Lung microvascular endothelial cell (primary cell): ENCODE results near the gene CKAP4. TPM values are rescaled to one million over a fixed set of nuclear protein-coding genes. Genes with fewer than 3 reads are reported as not detected.
A peak's percentile ranks its signal among the peaks of the same experiment; 100 is the strongest.

Experiments
- DNase-seq, 2 donors: peaks; one replicate each; pipeline versions ENCODE4 v3.0.0 to v3.0.0-alpha.2; 2010; ENCODE audit warnings: low read depth in 2 of 2
- total RNA-seq: library from RNA; depleted of rRNA; stranded (reverse); fragments of >200 nt; gene quantifications from 2 replicates; pipeline ENCODE4 v1.2.1, GENCODE V29; 2014

The CKAP4 gene
- total RNA-seq, 1 donor from 2014 or later, result 35.9 TPM

DNA sequence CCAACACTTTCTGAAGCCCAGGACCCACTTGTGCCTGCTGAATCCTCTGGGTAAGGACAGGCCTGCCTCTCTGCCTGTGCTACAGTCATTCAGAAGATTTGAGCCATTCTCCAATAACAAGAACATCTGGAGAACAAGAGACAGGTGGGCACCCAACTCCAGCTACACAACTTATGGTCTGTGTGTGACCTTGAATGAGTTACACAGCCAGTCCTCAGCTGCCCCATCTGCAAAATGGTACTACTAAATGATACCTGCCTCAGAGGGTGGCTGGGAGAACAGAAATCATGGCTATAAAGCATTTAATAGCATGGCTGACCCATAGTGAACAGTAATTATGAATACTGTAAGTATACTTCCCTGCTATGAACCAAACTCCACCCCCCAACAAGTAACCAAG is 4.2 kb downstream of the CKAP4 start:
- DNase-seq, result no peak

DNA sequence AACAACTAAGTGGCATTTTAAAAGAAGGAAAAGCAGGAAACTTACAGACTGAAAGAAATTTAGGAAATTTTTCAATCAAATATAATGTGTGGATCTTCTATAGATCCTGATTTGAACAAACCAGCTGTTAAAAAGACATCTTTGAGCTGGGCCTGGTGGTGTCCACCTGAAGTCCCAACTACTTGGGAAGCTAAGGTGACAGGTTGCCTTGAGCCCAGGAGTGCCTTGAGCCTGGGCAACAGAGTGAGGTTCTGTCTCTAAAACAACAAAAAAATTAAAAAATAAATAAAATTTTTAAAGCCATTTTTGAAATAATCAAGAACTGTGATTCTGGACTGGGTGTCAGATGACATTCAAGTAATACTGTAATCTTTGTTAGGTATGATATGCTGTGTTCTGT is 7.0 kb downstream of the CKAP4 start:
- no peak for DNase-seq

DNA sequence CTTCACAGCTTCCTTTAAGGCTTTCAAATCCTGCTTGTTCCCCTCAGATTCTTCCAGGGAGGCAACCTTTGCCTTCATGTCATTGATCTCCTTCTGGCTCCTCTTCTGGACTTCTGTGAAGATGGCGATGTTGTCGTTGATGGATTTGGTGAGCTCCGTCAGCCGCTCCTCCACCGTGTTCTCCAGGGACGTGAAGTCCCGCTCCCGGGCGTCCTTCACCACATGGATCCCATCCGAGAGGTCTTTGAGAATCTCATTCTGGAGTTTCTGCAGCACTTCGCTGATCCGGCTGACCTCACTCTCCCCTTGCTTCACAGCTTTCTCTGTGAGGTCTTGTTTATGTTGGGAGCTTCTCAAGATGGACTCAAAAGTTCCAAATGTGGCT is 7.9 kb downstream of the CKAP4 start:
- DNase-seq, result no peak

DNA sequence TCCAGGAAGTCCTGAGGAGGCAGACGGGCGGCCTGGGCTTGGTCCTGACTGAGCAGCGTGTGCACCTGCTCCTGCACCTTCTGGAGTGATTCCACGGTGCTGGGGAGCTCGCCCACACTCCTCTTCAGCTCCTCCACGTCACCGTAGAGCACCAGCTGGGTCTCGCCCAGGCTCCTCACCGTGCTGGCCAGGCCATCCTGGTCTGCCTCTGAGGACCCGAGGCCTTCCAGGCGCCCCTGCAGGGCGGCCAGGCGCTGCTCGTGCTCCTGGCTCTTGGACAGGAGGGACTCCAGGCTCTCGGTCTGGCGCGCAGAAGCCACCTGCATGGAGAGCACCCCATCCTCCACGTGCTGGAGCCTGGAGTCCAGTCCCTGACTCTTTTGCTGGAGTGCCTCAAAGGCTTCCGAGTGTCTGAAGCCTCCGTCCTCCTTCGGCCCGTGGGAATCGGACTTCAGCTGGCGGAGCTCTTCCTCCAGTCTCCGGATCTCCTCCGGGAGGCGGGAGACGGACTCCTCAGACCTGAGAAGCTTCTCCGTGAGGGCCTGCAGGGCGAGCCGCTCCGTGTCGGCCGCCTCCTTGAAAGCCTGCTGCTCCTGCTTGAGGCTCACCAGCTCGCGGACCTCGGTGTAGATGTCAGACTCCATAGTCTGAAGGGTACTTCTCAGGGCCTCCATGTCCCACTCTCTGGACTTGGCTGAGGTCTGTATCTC is 8.4 kb downstream of the CKAP4 start:
- DNase-seq, result no peak

DNA sequence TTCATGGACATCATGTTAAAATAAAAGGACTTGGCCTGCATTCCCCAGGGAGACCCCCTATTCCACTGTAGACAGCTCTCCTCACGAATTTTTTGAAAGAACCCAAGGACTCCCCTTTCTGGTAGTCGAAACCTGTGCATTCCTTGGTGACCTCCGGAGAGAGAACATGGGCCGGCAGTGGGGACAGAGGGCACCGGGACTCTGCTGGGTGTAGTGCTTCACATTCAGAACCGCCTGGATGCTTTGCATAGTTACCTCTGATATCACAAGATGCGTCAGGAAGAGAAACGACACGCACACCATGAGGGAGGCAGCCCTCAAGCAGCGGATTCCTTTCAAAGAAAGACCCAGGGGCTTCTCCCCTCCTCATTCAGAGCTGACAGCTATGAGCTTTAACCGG is 9.7 kb downstream of the CKAP4 start:
- no peak for DNase-seq

DNA sequence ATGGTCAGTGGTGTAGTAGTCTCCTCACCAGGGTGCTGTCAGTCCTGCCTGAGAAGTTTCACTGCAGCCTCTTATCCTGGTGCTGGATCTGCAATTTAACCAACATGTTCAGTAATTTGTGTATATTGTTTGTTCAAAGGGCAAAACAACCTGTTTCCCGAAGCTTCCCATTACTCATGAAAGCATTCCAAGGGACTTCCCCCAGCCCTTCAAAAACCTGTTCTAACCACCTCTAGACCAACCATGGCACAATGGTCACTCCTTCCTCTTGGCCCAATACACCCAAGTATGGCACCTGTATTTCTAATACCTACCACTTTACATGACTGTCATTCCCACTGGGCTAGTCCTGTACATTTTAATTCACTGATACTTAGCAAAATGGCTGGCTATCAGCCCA is 12.1 kb downstream of the CKAP4 start:
- DNase-seq, result no peak

DNA sequence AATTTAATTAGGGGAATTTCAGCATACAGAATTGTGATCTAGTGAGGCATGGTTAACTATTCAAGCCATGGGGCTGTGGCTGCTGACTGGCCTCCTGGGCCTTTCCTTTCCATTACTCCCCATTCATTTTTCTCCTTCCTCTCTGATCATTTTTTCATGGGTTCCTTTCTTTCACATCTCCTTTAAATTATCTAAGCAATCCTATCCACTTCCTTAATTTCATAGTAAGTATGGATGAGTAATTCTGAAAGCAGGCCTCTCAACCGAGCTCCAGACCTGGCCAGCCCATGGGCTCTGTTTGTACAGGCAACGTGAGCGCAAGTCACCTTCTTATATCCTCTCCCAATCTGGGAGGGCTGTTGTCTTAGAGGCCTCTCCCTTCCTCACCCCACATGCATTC is 13.4 kb downstream of the CKAP4 start:
- no peak for DNase-seq

DNA sequence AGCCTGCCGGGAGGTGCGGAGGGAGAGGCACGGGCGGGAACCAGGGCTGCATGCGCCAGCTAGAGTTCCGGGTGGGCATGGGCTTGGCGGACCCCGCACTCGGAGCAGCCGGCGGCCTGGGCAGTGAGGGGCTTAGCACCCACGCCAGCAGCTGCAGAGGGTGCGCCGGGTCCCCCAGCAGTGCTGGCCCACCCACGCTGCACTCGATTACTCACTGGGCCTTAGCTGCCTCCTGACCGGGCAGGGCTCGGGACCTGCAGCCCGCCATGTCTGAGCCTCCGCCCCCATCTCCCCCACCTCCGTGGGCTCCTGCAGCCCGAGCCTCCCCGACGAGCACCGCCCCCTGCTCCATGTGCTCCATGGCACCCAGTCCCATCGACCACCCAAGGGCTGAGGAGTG is 14.8 kb downstream of the CKAP4 start:
- no peak for DNase-seq

DNA sequence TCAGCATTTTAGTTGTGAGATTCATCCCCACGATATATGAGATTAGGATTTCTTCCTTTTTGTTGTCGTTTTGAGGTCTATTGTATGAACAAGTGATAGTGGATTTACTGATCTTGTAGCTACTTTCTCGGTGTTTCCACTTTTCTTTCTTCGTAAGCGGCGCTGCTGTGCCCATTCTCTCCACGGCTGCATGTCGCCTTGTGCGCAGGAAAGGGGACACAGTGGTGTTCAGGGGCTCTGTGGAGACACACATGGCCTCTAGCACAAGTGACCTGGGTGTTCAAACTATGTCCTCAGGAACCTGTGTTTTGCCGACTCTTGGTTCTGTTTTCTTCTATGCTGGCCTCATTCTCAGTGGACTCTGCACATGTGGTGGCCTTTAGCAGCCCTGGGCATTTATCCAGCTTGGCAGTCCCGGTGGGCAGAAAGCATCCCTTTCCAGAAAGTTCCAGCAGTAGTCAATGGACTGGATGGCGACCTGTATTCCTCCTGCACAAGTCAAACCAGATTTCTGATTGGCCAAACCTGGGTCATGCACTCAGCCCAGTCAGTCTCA is 18.7 kb downstream of the CKAP4 start:
- DNase-seq, result no peak

DNA sequence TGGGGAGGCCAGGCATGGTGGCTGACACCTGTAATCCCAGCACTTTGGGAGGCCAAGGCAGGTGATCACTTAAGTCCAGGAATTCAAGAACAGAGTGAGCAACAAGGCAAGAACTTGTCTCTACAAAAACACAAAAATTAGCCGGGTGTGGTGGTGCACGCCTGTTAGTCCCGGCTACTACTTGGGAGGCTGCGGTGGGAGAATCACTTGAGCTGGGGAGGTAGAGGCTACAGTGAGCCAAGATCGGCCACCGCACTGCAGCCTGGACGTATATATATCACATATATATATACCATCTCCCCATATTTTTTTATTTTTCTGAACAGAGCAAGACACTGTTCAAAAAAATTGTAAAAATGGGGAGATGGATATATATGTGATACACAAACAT is 19.5 kb downstream of the CKAP4 start:
- DNase-seq, result no peak

DNA sequence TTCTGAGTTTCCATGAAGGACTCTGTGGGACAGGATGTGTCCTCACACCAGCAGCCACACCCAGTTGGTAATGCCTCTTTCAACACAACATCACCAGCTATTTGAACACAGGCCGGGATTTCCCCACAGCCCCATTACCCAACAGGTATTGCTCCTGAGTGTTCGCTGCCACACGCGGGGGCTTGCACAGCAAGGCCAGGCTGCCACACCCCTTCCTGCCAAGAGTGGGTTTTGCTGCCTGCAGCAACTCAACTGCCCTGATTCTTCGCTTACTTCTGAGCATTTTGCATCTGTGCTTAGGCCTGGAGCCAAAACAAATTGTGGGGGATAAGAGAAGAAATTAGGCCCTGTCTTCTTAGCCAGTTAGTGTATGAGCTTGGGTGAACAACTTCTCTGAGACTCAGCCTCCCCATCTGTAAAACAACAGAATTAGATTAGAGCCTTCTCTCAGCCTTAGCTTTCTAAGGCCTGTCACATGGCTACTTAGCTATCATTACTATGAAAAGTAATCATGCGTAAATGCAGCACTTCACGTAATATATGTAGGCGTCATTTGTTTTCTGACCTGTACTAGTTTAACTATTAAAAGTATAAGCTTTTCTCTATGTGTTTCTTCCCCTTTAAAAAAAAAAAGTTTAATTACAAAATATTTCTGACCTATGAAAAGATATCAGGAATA is 20.0 kb downstream of the CKAP4 start:
- DNase-seq, result no peak

DNA sequence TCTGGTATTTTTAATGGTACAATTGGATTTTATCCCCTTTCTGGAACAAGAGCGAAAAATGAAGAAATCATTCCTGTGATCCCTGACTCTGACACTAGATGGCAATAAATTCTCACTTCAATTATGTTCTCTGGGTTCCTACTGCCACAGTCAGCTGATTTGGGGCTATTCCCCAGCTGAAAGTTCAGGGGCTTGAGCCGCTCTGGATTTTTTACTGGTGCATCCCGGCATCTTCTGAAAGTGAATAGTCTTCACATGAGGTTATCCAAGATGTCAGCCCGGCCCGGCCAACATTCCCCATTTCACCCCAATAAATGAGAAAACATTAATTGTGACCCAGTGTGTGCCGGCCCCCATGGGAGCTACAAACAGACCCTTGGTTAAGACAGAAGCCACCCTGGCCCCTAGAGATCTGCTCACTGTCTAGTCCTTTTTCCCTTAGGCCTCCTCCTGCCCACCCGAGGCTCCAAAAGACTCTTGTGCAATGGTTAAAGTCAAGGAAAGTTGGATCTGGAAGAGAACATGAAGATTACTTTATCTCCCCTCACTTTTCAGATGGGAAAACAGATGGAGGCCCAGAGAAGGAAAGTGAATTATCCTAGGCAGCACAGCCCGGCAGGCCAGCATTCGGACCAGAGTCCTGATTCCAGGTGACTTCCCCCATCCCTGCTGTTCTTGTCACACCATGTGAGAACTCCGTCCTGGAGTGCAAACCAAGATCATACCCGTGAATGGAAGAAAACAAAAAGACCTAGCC is 20.8 kb downstream of the CKAP4 start:
- peak; percentile 69 to 73 for DNase-seq

DNA sequence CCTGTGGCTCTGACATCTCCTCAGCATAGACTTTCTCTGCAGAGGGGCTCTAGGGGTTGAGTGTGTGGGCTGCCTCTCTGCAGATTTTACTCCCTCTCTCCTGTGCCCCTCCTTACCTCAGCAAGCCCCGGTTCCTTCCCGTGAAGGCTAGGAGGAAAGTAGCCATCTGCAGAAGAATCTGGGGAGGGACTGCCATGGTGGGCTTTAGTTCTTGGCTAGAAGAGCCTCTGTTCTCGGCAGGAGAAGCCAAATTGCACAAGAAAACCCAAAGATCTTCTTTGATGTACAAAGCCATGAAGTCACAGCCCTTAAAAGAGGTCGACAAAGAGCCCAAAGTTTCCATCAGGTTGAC is 23.5 kb downstream of the CKAP4 start:
- no peak for DNase-seq

DNA sequence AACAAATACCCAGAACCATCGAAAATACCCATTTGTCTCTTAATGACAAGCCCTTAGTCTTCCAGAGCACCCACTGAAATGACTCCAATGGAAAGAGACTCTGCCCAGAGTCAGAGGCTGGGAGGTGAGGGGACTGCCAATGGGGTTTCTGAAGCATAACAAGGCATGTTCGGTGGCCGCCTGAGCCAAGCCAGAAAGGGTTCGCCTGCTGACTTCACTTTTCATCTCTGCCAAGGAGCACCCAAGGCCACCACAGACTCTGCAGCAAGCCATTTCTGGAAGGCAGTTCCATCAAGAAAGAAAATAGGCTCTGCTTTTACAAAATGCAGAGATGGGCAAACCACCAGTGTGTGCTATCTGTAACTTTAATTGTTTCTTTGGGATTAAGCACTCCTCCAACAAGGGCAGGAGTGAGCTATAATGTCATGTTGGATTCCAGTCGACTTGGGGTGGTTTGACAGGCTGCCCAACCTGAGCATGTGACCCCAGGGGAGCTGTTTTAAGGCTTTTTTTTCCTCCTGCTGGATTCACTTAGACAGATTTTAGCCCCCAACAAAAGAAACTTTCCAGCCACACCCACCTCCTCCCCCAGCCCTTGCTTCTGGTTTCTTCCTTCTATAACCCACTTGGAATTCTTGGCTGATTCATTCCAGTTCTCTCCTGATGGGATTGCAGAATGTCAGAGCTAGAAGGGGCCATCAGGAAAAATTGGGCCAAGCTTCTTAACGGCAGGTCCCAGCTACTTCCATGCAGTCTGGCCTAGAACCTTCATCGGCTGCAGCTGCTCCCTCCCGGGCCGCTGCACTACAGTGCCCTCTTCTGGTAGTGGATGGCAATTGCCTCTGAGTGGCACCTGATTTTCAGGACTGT is 24.1 kb downstream of the CKAP4 start:
- DNase-seq, result peak; percentile 74 to 76

DNA sequence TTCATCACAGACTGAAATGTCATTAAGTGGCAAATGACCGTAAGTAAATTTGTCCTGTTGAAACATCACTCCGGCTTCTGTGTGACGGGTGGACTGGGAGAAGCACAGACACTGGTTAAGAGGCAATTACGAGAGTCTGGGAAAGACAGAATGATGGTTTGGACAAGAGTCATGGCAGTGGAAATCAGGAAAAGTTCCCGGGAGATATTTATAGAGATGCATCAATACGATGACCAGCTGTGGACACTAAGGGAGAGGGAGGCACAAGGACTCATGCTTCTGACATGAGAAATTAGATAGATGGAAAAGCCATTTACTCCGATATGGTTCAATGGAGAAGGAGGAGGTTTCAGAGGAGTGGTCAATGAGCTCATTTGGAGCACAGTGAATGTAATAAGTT is 27.3 kb downstream of the CKAP4 start:
- no peak for DNase-seq

DNA sequence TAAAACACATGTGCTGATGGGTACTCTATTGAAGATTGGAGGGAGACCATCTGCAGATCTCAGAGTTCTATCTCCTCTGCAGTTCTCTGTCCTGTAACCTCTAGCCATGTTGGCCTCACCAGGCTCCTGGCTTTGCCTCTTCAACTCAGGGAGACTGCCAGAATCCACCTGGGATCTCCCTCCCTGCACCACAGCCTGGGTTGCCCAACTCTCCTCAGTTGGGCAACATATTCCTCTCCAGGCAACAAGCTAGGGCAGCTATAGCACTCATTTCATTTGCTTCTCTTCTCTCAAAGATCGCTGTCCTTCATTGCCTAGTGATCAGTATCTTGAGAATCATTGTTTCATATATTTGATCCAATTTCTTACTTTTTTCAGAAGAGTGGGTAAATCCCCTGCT is 28.8 kb downstream of the CKAP4 start:
- DNase-seq, result no peak

DNA sequence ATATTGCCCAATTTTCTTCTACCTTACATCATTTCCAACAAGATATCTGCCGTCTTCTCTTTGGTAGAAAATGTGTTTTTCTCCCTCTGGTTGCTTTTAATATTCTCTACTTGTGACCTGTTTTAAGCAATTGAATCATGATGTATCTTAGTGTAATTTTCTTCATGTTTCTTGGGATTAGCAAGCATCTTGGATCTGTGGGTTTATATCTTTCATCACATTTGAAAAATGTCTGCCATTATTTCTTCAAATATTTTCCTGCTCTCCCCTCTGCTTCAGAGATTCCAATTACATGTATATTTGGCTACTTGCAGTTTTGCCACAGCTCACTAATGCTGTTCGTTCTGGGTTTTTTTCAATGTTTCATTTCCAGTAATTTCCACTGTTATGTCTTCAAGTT is 30.1 kb downstream of the CKAP4 start:
- DNase-seq, result no peak

DNA sequence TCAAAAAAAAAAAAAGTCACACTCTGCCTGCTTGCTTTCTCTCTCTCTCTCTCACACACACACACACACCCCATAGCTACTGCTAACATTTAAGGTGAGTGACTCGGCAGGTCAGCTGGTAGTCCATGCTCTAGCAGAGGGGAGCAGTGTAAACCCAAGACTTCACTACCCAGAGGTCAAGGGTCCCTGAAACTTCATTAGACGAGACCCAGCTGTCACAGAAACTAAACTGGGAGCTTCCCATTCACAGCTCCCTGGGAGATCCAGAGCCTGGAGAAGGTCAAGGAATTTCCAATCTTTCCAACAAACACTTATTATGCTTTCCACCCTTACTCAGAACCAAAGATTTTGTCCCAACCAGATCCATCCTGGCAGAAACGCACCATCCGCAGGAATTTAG is 33.2 kb downstream of the CKAP4 start:
- DNase-seq, result no peak

DNA sequence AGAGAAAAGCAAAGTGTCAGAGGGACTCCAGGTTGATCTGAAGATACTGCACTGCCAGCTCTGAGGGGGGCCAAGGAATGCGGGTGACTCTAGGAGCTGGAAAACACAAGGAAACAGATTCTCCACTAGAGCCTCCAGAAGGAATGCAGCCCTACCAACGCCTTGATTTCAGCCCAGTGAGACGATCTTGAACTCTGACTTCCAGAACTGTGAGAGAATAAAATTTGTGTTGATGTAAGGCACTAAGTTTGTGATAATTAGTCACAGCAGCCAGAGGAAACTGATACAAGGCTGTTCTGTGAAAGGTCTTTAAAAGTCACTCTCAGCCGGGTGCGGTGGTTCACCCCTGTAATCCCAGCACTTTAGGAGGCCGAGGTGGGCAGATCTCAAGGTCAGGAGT is 34.2 kb downstream of the CKAP4 start:
- no peak for DNase-seq

DNA sequence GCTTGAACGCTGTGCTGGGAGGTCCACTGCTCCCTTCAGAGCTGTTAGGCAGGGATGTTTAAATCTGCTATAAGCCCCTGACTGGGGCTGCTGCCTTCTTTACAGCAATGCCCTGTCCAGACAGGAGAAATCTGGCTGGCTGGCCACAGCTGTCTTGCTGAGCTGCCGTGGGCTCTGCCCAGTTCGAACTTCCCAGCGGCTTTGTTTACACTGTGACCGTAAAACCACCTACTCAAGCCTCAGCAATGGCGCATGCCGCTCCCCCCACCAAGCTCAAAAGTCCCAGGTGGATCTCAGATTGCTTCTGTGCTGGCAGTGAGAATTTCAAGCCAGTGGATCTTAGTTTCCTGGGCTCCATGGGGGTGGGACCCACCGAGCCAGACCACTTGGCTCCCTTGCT is 35.8 kb downstream of the CKAP4 start:
- DNase-seq, result no peak

DNA sequence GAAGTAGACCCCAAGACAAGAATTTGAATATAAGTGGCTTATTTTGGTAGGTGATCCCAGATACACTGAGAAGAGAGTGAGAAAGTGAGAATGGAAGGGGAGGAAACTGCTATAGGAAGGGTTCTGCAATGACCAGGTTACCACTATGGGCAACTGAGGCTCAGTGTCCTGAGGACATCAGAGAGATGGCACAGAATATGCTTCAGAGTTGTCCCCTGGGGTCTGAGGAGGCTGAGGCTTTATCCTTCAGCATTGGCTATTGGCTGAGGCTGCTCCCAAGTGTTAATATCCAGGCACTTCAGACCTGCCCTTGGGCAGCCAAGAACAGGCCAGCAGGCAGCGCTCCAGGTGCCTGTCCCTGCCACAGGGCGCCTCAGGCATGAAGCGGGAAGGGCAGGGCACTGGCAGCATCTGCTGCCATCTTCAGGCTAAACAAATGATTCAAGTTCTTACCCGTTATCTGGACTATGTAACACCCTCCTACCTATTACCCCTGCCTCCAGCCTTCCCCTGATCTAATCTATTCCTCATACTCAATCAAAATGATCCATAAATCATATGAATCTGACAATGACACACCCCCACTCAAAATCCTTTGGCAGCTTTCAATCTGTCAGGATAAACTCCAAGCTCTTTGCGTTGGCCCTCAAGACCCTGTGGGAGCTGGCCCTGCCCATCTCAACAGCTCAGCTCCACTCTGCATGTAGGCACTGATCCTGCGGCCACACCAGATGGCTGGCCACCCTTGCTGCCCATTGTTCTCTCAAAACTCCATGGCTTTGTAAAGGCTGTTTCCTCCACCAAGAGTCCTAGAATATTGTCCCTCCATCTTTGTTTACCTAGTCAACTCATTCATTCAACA is 42.4 kb downstream of the CKAP4 start:
- DNase-seq, result peak; percentile 28 to 33
